Retinal pigment epithelial cell (primary cell): Measurements from ENCODE around the gene TRIM63.
"Not testable (repeated sequence)": the region's sequence is repeated elsewhere in the genome, so short reads cannot be mapped to it uniquely, and the experiment has no call there.

Source experiments
- DNase-seq: peaks from one replicate; pipeline ENCODE4 v3.0.0-alpha.2; 2010; ENCODE audit warnings: low read depth
- H3K4me3 ChIP-seq: 2 replicates; pipeline ENCODE4 v1.5.1; 2011; ENCODE audit warnings: mild to moderate bottlenecking, low read length, control low read depth, moderate library complexity
- TF ChIP-seq, protein P1 (sequence below): conservative IDR thresholded peaks from 2 replicates; pipeline ENCODE4 v1.5.1; 2011; ENCODE audit warnings: low read depth, low read length, control low read depth, inconsistent platforms

The TRIM63 gene

DNA sequence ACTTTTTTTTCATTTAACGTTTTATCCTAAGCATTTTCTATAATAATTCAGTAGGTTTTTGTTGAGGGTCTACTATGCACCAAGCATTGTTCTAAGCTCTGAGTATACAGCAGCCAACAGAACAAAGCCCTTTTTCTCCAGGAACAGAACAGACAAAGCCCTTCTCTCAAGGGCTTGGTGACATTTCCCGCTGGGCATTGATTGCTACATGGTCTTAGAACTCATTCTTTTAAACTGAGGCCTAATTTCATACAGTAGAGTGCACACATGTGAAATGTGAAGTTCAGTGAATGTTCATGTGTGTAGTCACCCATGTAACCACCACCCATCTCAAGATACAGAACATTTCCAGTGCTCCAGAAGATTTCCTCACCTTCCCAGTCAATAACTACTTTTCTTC lies 29.0 kb upstream of the TRIM63 start:
- H3K4me3 ChIP-seq = no peak overlapping the region
- DNase-seq = no peak
- TF ChIP-seq, protein P1, sequence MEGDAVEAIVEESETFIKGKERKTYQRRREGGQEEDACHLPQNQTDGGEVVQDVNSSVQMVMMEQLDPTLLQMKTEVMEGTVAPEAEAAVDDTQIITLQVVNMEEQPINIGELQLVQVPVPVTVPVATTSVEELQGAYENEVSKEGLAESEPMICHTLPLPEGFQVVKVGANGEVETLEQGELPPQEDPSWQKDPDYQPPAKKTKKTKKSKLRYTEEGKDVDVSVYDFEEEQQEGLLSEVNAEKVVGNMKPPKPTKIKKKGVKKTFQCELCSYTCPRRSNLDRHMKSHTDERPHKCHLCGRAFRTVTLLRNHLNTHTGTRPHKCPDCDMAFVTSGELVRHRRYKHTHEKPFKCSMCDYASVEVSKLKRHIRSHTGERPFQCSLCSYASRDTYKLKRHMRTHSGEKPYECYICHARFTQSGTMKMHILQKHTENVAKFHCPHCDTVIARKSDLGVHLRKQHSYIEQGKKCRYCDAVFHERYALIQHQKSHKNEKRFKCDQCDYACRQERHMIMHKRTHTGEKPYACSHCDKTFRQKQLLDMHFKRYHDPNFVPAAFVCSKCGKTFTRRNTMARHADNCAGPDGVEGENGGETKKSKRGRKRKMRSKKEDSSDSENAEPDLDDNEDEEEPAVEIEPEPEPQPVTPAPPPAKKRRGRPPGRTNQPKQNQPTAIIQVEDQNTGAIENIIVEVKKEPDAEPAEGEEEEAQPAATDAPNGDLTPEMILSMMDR = no peak

DNA sequence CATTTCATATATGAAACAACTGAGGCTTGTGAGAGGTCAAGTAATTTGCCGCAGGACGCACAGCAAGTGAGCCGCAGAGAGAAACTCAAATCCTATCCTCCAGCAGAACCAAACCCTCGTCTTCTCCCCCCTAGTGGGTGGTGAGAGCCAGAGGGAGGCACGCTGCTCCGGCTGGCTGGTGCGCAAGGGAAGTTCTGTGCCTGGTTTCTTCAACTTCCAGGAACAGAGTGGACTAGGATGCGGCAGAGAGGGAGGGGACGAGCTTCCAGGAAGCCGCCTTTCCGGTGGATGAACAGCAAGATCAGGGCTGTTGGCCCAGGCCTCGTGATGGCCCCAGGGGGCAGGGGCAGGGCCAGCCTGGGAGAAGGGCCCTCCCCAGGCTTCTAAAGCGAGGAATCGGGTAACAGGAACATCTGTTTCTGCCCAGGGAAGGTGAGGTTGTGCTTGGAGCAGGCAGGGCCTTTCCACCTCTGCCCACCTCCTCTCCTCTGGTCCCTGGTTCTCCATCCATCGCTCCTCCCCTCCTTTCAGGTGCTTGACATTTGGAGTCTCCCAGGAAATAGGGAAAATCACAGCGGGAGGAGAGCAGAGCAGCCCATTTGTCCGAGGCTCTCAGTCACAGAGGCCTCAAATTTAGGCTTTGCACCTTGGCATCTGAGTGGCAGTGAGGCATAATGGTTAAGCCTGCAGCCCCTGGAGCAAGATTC lies 27.4 kb upstream of the TRIM63 start:
- no peak overlapping the region for H3K4me3 ChIP-seq
- TF ChIP-seq, protein P1 = peak; percentile 23
- DNase-seq = no peak

DNA sequence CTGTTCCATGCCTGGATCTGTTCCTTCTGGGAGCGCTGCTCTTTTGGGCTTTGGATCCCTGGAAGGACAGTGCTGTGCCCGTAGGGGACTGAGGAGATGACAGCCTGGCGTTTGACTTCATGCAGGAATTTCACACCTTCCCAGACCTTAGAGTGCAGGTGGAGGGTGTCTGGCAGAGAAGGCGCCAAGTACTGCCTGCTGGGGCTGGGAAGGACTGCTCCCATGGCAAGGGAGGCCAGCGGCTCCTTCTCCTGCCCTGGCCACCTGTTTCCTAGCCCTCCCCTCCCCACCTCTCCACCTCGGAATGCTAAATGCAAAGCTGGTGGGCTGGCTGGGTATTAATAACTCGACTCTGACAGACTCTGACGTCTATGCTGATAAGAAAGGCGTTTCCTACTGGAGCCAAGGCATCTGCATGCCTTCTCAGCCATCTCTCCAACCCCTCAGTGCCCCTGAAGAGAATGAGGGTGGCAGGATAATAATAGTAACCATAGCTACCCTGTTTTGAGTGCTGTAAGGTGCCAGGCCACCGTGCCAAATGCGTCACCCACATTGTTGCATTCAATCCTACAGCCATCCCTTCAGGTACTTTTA lies 26.7 kb upstream of the TRIM63 start:
- H3K4me3 ChIP-seq = no peak overlapping the region
- TF ChIP-seq, protein P1 = no peak
- peak; percentile 71 for DNase-seq

DNA sequence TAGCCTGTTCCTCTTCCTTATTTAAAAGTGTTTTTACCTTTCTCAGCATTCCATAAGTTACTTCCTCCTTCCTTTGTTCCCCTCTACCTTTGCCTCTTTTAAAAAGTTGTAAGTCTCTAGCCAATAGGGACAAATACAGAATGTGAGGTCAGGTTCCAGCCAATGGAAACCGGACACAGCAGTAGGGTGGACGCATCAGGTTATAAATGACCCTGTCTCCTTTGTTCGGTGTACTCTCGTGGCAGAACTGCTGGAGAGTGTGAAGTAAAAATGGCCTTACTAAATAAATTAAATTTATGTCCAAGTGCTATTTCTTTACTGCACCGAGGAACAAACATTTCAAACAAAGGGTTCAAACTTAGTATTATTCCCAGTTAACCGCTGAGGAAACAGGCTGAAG lies 26.1 kb upstream of the TRIM63 start:
- DNase-seq, H3K4me3 ChIP-seq: not testable (repeated sequence)

DNA sequence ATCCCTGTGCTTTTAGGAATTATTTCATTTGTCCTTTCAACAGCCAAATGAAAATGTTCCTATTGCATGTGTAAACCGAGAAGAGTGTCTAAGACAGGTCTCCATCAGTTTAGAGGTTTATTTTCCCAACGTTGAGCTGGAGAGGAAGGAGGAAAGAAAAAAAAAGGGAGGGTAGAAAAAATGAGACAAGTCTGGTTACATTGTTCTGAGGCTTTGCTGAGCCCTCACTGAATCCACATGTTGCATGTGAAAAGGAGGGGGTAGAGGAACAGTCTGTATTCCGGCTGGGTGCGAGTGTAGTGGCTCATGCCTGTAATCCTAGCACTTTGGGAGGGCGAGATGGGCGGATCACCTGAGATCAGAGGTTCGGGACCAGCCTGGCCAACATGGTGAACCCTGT lies 25.0 kb upstream of the TRIM63 start:
- H3K4me3 ChIP-seq = no peak overlapping the region
- no peak for DNase-seq
- TF ChIP-seq, protein P1 = no peak

DNA sequence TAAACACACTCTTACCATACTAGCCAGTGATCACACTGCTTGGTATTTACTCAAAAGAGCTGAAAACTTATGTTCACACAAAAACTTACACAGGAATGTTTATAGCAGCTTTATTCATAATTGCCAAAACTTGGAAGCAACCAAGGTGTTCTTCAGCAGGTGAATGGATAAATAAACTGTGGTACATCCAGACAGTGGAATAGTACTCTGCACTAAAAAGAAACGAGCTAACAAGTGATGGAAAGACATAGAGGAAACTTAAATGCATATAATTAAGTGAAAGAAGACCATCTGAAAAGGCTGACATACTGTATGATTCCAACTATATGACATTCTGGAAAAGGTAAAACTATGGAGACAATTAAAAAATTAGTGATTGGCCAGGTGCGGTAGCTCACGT lies 23.5 kb upstream of the TRIM63 start:
- TF ChIP-seq, protein P1 = no peak
- no peak for DNase-seq
- no peak overlapping the region for H3K4me3 ChIP-seq

DNA sequence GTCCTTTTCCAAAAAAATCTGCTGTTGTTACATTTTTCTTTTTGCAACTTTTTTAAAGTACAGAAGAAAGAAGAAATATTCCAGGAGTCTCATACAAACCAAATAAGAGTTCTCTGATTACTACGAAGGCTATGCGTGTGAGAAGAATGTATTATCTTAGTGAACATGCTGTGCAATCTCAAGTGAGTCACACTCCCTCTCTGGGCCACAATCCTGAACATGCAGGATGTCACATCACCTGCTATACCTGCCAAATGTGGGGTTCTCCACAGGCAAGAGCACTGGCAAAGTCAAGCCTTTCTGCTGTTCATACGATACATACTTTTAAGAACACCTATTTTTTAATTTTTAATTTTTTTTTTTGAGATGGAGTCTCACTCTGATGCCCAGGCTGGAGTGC lies 21.7 kb upstream of the TRIM63 start:
- TF ChIP-seq, protein P1 = no peak
- DNase-seq = no peak
- no peak overlapping the region for H3K4me3 ChIP-seq
